A673 (cell line): ENCODE data around the gene CDH12. TPM values are rescaled to one million over a fixed set of nuclear protein-coding genes. Genes with fewer than 3 reads are reported as not detected.

Source experiments
- BruUV-seq: library from RNA; stranded (reverse); fragments of 400-500 nt; replicated peaks from 2 replicates; lab custom pipeline; 2021; lab: Mats Ljungman, UMichigan
- CTCF ChIA-PET: fragments of 300-600 bp; sonication (Branson Sonifier 250); formaldehyde crosslinking; loops from one replicate; lab custom pipeline; 2022; ENCODE audit warnings: antibody characterized with exemption; lab: Charles Lee
- POLR2A ChIA-PET: fragments of 300-600 bp; sonication (Branson Sonifier 250); formaldehyde crosslinking; loops from one replicate; lab custom pipeline; 2022; ENCODE audit warnings: antibody characterized with exemption; ENCODE audit not compliant: low non-redundant PET; lab: Charles Lee
- DNase-seq: peaks from one replicate; pipeline ENCODE4 v3.0.0-alpha.2; 2015; ENCODE audit warnings: low spot score
- H3K27ac ChIP-seq: fragments of 200-600 bp; sonication (generic); 2 replicates; pipeline ENCODE4 v1.5.1; 2016; ENCODE audit warnings: mixed run types, low read depth, mild to moderate bottlenecking, mixed read lengths, antibody characterized with exemption, low read length; ENCODE audit not compliant: poor library complexity, severe bottlenecking
- H3K27me3 ChIP-seq: fragments of 200-600 bp; sonication (generic); replicated peaks from 2 replicates; pipeline ENCODE4 v1.6.1; 2017; ENCODE audit warnings: mixed run types, low read depth, mild to moderate bottlenecking, mixed read lengths, antibody characterized with exemption, low read length; ENCODE audit not compliant: insufficient read depth, poor library complexity
- H3K36me3 ChIP-seq: fragments of 200-600 bp; sonication (generic); 2 replicates; pipeline ENCODE4 v1.6.1; 2016; ENCODE audit warnings: mixed run types, mild to moderate bottlenecking, mixed read lengths, antibody characterized with exemption, low read length; ENCODE audit not compliant: insufficient read depth, poor library complexity, severe bottlenecking
- H3K4me1 ChIP-seq: fragments of 200-600 bp; sonication (generic); 2 replicates; pipeline ENCODE4 v1.6.1; 2017; ENCODE audit warnings: mixed run types, mild to moderate bottlenecking, mixed read lengths, antibody characterized with exemption, low read length; ENCODE audit not compliant: insufficient read depth, poor library complexity, severe bottlenecking
- H3K4me3 ChIP-seq: fragments of 200-600 bp; sonication (generic); 2 replicates; pipeline ENCODE4 v1.5.1; 2016; ENCODE audit warnings: low read depth, mixed run types, mild to moderate bottlenecking, mixed read lengths, low read length; ENCODE audit not compliant: poor library complexity, severe bottlenecking
- H3K9me3 ChIP-seq: fragments of 200-600 bp; sonication (generic); 2 replicates; pipeline ENCODE4 v1.6.1; 2016; ENCODE audit warnings: mixed run types, low read depth, mild to moderate bottlenecking, mixed read lengths, antibody characterized with exemption, low read length; ENCODE audit not compliant: poor library complexity, severe bottlenecking
- EZH2 ChIP-seq: fragments of 200-600 bp; sonication (generic); IDR thresholded peaks from 2 replicates; pipeline ENCODE4 v1.6.1; 2017; ENCODE audit warnings: borderline replicate concordance, low read depth, mild to moderate bottlenecking, mixed read lengths, antibody characterized with exemption, low read length; ENCODE audit not compliant: poor library complexity, severe bottlenecking
- intact Hi-C: fragments of 100-400 bp; cut with micrococcal nuclease; formaldehyde crosslinking; loops from one replicate; pipeline ENCODE4 v1.10.0; 2022; ENCODE audit not compliant: unreplicated experiment
- total RNA-seq: library from RNA; stranded (reverse); gene quantifications from 2 replicates; pipeline ENCODE4 v1.2.3, GENCODE V29; 2021
- TF ChIP-seq, protein P1 (sequence below): fragments of 300-800, 200-600 bp; sonication (generic); conservative IDR thresholded peaks from 2 replicates; pipeline ENCODE4 v1.5.1; 2017; ENCODE audit warnings: low read depth, mild to moderate bottlenecking, antibody characterized with exemption, low read length, moderate library complexity, mixed read lengths

Gene CDH12
- total RNA-seq, 1 experiment from 2014 or later, result 39.5 TPM

DNA sequence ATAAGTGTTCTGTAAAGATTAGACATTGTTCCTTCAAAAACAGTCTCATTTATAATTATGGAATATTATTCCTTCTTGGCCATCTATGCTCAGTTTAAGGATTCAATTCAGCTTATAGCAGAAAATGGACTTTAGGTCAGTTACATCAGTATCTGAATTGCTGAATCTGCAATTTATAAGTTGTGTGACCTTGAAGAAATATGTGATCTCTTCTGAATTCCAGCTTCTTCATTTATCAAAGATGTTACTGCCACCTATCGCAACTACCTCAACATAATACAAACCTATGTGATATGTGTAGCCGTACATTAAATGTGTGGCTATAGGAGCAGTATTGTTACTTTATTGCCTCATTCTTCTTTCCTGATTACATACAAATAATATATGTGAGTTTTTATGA, 118.2 kb downstream of the CDH12 start:
- no peak for DNase-seq
- ChIA-PET CTCF (no interaction called here), POLR2A (no interaction called here)
- intact Hi-C loops, result no loop called here
- H3K9me3 ChIP-seq, result no peaks in the 10 kb centered on the region
- TF ChIP-seq, protein P1, sequence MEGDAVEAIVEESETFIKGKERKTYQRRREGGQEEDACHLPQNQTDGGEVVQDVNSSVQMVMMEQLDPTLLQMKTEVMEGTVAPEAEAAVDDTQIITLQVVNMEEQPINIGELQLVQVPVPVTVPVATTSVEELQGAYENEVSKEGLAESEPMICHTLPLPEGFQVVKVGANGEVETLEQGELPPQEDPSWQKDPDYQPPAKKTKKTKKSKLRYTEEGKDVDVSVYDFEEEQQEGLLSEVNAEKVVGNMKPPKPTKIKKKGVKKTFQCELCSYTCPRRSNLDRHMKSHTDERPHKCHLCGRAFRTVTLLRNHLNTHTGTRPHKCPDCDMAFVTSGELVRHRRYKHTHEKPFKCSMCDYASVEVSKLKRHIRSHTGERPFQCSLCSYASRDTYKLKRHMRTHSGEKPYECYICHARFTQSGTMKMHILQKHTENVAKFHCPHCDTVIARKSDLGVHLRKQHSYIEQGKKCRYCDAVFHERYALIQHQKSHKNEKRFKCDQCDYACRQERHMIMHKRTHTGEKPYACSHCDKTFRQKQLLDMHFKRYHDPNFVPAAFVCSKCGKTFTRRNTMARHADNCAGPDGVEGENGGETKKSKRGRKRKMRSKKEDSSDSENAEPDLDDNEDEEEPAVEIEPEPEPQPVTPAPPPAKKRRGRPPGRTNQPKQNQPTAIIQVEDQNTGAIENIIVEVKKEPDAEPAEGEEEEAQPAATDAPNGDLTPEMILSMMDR, result no peak
- no peak for TF ChIP-seq EZH2
- no peak overlapping the region for H3K27ac ChIP-seq
- H3K4me1 ChIP-seq, result no peaks in the 10 kb centered on the region
- no peak overlapping the region for H3K4me3 ChIP-seq
- H3K27me3 ChIP-seq, result no peaks in the 10 kb centered on the region
- BruUV-seq, result no TSS peak
- H3K36me3 ChIP-seq, result no peaks in the 10 kb centered on the region

DNA sequence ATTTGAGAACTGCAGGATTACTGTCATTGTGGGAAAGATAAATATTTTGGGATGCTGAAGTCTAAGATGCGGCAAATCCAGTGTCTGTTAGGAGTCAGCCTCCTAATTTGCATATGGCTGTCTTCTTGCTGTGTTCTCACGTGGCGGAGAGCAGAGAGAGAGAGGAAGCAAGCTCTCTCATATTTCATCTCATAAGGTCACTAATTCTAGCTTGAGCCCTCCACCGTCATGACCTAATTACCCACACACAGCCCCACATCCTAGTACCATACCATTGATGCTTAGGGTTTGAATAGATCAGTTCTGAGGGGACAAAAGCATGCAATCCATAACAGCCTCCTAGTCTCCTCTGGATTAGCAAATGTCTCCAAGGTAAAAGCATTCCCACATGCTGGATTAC, 124.5 kb downstream of the CDH12 start:
- intact Hi-C loops, result no loop called here
- ChIA-PET POLR2A (no interaction called here), CTCF (no interaction called here)
- DNase-seq, result no peak
- BruUV-seq, result no TSS peak
- no peaks in the 10 kb centered on the region for H3K9me3 ChIP-seq
- no peak overlapping the region for H3K27ac ChIP-seq
- H3K36me3 ChIP-seq, result no peaks in the 10 kb centered on the region
- no peak overlapping the region for H3K4me3 ChIP-seq
- no peaks in the 10 kb centered on the region for H3K4me1 ChIP-seq
- TF ChIP-seq EZH2, result no peak
- TF ChIP-seq, protein P1, result no peak
- H3K27me3 ChIP-seq, result no peaks in the 10 kb centered on the region

DNA sequence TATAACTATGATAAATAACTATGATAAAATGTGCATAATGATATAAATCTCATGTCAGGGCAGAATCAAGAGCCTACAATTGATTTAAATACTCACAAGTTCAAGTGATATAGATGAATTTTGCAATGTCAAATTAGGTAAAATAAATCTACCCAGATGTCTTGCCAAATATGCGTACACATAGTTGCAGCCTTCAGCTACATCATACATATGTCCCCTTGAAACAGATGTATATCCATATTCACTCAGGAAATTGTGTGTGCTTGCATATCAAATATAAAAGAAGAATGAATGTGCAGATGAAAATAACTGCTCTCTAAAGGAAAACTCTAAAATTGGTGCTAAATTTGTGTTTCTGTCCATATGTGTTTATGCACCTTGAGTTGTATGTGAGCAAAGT, 130.7 kb downstream of the CDH12 start:
- CTCF ChIA-PET, result no interaction called here
- no TSS peak for BruUV-seq
- Histone ChIP-seq H3K4me1 (no peaks in the 10 kb centered on the region), H3K27ac (no peak overlapping the region), H3K4me3 (no peak overlapping the region), H3K9me3 (no peaks in the 10 kb centered on the region), H3K27me3 (no peaks in the 10 kb centered on the region), H3K36me3 (no peaks in the 10 kb centered on the region)
- no peak for DNase-seq
- no peak for TF ChIP-seq EZH2
- TF ChIP-seq, protein P1, result no peak
- intact Hi-C loops, result no loop called here
- POLR2A ChIA-PET, result no interaction called here
